AG04449 (cell line): ENCODE measurements around the gene DRICH1.
"Not testable (repeated sequence)": the region's sequence is repeated elsewhere in the genome, so short reads cannot be mapped to it uniquely, and the experiment has no call there.

Experiments
- CTCF ChIA-PET: fragments of 350-600 bp; formaldehyde crosslinking; extraction: SDS; loops from one replicate; lab custom pipeline; 2021; ENCODE audit warnings: antibody characterized with exemption; lab: Yijun Ruan, JAX
- POLR2A ChIA-PET: fragments of 400-600, 350-600 bp; formaldehyde crosslinking; extraction: SDS; loops from one replicate; lab custom pipeline; 2020; ENCODE audit warnings: antibody characterized with exemption, inconsistent platforms; lab: Yijun Ruan, JAX
- DNase-seq: peaks from one replicate; pipeline ENCODE4 v3.0.0-alpha.2; 2010; ENCODE audit warnings: low read depth, low spot score
- H3K4me3 ChIP-seq: 2 replicates; pipeline ENCODE4 v1.5.1; 2011; ENCODE audit warnings: low read depth, mild to moderate bottlenecking, control low read depth, low read length
- CTCF ChIP-seq: IDR thresholded peaks from one replicate; pipeline ENCODE4 v1.5.1; 2011; ENCODE audit warnings: mild to moderate bottlenecking, moderate library complexity, low read length, control low read depth, inconsistent platforms; ENCODE audit not compliant: insufficient read depth; ENCODE audit errors: missing control alignments

DRICH1 gene

GRCh38 chr22:23655891-23656475 lies 23.9 kb upstream of the DRICH1 start:
- ChIA-PET CTCF (no interaction called here), POLR2A (no interaction called here)
- H3K4me3 ChIP-seq = no peak overlapping the region
- TF ChIP-seq CTCF = no peak
- DNase-seq = no peak

GRCh38 chr22:23652711-23653110 lies 20.6 kb upstream of the DRICH1 start:
- TF ChIP-seq CTCF = no peak
- DNase-seq = no peak
- ChIA-PET CTCF (no interaction called here), POLR2A (no interaction called here)
- H3K4me3 ChIP-seq = no peak overlapping the region

- DNase-seq = no peak
- CTCF ChIA-PET = no interaction called here
- POLR2A ChIA-PET = no interaction called here
- TF ChIP-seq CTCF = no peak
- no peak overlapping the region for H3K4me3 ChIP-seq
Observed at GRCh38 chr22:23652286-23652685, 20.2 kb upstream of the DRICH1 start.

- CTCF ChIA-PET = no interaction called here
- TF ChIP-seq CTCF = no peak
- POLR2A ChIA-PET = no interaction called here
Observed at GRCh38 chr22:23651676-23652075, 19.6 kb upstream of the DRICH1 start.

GRCh38 chr22:23649071-23649501 lies 17.0 kb upstream of the DRICH1 start:
- ChIA-PET CTCF (no interaction called here), POLR2A (no interaction called here)
- DNase-seq = no peak
- H3K4me3 ChIP-seq = no peak overlapping the region
- TF ChIP-seq CTCF = no peak

More at GRCh38 chr22:23651676-23652075, 19.6 kb upstream of the DRICH1 start:
- DNase-seq = no peak
- no peak overlapping the region for H3K4me3 ChIP-seq

GRCh38 chr22:23646526-23646925 lies 14.4 kb upstream of the DRICH1 start:
- POLR2A ChIA-PET, DNase-seq, CTCF ChIA-PET, H3K4me3 ChIP-seq: not testable (repeated sequence)

GRCh38 chr22:23640206-23640605 lies 8.1 kb upstream of the DRICH1 start:
- DNase-seq, POLR2A ChIA-PET: not testable (repeated sequence)

More at GRCh38 chr22:23640206-23640605, 8.1 kb upstream of the DRICH1 start:
- CTCF ChIA-PET, H3K4me3 ChIP-seq: not testable (repeated sequence)
